ENCODE data around the gene KRT7.

- no peak for TF ChIP-seq CTCF (IDR thresholded peaks at IDR 0.05; ENCODE audit: low read length)
- no peak for TF ChIP-seq EZH2 (IDR thresholded peaks at IDR 0.05; ENCODE audit: borderline replicate concordance, low read length)
These were observed 6.6 kb upstream of the KRT7 start for GRCh38 chr12:52226446-52226845.

Measured in OCI-LY1 (cell line).